ENCODE results near the gene LCLAT1.
"Not testable (repeated sequence)": the region's sequence is repeated elsewhere in the genome, so short reads cannot be mapped to it uniquely, and the experiment has no call there.

The LCLAT1 gene

GRCh38 chr2:30456106-30456505, 9.1 kb downstream of the LCLAT1 start:
- no peak for DNase-seq

- no peak for DNase-seq
Measured at GRCh38 chr2:30456579-30456978, 9.5 kb downstream of the LCLAT1 start.

GRCh38 chr2:30457296-30457695, 10.2 kb downstream of the LCLAT1 start:
- peak; percentile 26 to 45 for DNase-seq

- no peak for DNase-seq
Measured at GRCh38 chr2:30459140-30459539, 12.1 kb downstream of the LCLAT1 start.

- DNase-seq: no peak
Measured at GRCh38 chr2:30462131-30462857, 15.2 kb downstream of the LCLAT1 start.

- peak in 1 of 2 experiments; percentile 25 for DNase-seq
Measured at GRCh38 chr2:30463535-30463934, 16.5 kb downstream of the LCLAT1 start.

- no peak for DNase-seq
Measured at GRCh38 chr2:30464544-30465170, 17.6 kb downstream of the LCLAT1 start.

GRCh38 chr2:30465171-30465545, 18.1 kb downstream of the LCLAT1 start:
- DNase-seq: no peak

- DNase-seq: no peak
Measured at GRCh38 chr2:30466216-30466615, 19.2 kb downstream of the LCLAT1 start.

- DNase-seq: not testable (repeated sequence)
Measured at GRCh38 chr2:30467062-30467826, 20.2 kb downstream of the LCLAT1 start.

- DNase-seq: no peak
Measured at GRCh38 chr2:30470426-30470825, 23.4 kb downstream of the LCLAT1 start.

GRCh38 chr2:30472326-30472725, 25.3 kb downstream of the LCLAT1 start:
- no peak for DNase-seq

- no peak for DNase-seq
Measured at GRCh38 chr2:30475542-30475941, 28.5 kb downstream of the LCLAT1 start.

- DNase-seq: no peak
Measured at GRCh38 chr2:30476636-30477035, 29.6 kb downstream of the LCLAT1 start.

GRCh38 chr2:30480703-30481322, 33.8 kb downstream of the LCLAT1 start:
- DNase-seq: no peak

GRCh38 chr2:30481323-30481800, 34.3 kb downstream of the LCLAT1 start:
- DNase-seq: no peak

GRCh38 chr2:30482011-30482410, 35.0 kb downstream of the LCLAT1 start:
- no peak for DNase-seq

- no peak for DNase-seq
Measured at GRCh38 chr2:30484145-30484544, 37.1 kb downstream of the LCLAT1 start.

GRCh38 chr2:30484995-30485394, 37.9 kb downstream of the LCLAT1 start:
- peak in 1 of 2 experiments; percentile 9 for DNase-seq

- DNase-seq: no peak
Measured at GRCh38 chr2:30486655-30487054, 39.6 kb downstream of the LCLAT1 start.

GRCh38 chr2:30487603-30488002, 40.6 kb downstream of the LCLAT1 start:
- no peak for DNase-seq

GRCh38 chr2:30488012-30488659, 41.1 kb downstream of the LCLAT1 start:
- DNase-seq: no peak

- DNase-seq: no peak
Measured at GRCh38 chr2:30491225-30491624, 44.2 kb downstream of the LCLAT1 start.

Data from NCI-H526 (cell line).